Measurements from ENCODE around the gene MALAT1. TPM values are rescaled to one million over a fixed set of nuclear protein-coding genes. Genes with fewer than 3 reads are reported as not detected.
A peak's percentile ranks its signal among the peaks of the same experiment; 100 is the strongest.

Gene MALAT1
- total and polyA plus RNA-seq, 8 donors, result 251 to 5,615 (median 2,750) TPM

DNA sequence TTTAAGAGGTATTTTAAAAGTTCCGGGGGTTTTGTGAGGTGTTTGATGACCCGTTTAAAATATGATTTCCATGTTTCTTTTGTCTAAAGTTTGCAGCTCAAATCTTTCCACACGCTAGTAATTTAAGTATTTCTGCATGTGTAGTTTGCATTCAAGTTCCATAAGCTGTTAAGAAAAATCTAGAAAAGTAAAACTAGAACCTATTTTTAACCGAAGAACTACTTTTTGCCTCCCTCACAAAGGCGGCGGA lies 193 bp upstream of the MALAT1 start:
- 1% methylated on average over 6 of the region's 6 CpGs for WGBS, 2 donors
- intact Hi-C loops (cut with DNase I), result loop anchor here in 1 of 3 donors (2.0 kb wide), 1 partner anchor 76 kb away; the partner anchor contains the start of gene NEAT1
- ATAC-seq (no peak), DNase-seq (no peak), FAIRE-seq (no peak)
- peaks cover 28 to 32% (median 29%) of the 10 kb centered on the region in 3 donors for H3K4me1 ChIP-seq
- no peaks in the 10 kb centered on the region for H3K27me3 ChIP-seq
- H3K36me3 ChIP-seq, result peaks cover 0 to 24% (median 4%) of the 10 kb centered on the region in 3 donors
- H3K27ac ChIP-seq, result peak overlapping the region; percentile 96 to 99 (median 98)
- no peaks in the 10 kb centered on the region for H3K9me3 ChIP-seq
- no peak for TF ChIP-seq CTCF (IDR thresholded peaks at IDR 0.05)
- H3K4me3 ChIP-seq, result peak overlapping the region; percentile 46 to 81 (median 72)

DNA sequence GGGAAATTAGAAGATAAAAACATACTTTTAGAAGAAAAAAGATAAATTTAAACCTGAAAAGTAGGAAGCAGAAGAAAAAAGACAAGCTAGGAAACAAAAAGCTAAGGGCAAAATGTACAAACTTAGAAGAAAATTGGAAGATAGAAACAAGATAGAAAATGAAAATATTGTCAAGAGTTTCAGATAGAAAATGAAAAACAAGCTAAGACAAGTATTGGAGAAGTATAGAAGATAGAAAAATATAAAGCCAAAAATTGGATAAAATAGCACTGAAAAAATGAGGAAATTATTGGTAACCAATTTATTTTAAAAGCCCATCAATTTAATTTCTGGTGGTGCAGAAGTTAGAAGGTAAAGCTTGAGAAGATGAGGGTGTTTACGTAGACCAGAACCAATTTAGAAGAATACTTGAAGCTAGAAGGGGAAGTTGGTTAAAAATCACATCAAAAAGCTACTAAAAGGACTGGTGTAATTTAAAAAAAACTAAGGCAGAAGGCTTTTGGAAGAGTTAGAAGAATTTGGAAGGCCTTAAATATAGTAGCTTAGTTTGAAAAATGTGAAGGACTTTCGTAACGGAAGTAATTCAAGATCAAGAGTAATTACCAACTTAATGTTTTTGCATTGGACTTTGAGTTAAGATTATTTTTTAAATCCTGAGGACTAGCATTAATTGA lies 1.0 kb downstream of the MALAT1 start:
- no peak for DNase-seq
- peak overlapping the region; percentile 46 to 81 (median 72) for H3K4me3 ChIP-seq
- 0% methylated on average over 3 of the region's 3 CpGs for WGBS, 2 donors
- no peak for TF ChIP-seq CTCF (IDR thresholded peaks at IDR 0.05)
- peak overlapping the region; percentile 96 to 99 (median 98) for H3K27ac ChIP-seq
- ATAC-seq, result no peak
- FAIRE-seq, result no peak
- H3K4me1 ChIP-seq, result peaks cover 17 to 20% (median 17%) of the 10 kb centered on the region in 3 donors
- intact Hi-C loops (cut with DNase I), result loop anchor here in 2 of 3 donors (2.0 to 5.0 kb wide), 2 partner anchors 77 to 78 kb away; partner anchors contain the start of gene NEAT1 (in 2 of the 2)
- peaks cover 4 to 33% (median 10%) of the 10 kb centered on the region in 3 donors for H3K36me3 ChIP-seq
- H3K9me3 ChIP-seq, result no peaks in the 10 kb centered on the region
- H3K27me3 ChIP-seq, result no peaks in the 10 kb centered on the region

DNA sequence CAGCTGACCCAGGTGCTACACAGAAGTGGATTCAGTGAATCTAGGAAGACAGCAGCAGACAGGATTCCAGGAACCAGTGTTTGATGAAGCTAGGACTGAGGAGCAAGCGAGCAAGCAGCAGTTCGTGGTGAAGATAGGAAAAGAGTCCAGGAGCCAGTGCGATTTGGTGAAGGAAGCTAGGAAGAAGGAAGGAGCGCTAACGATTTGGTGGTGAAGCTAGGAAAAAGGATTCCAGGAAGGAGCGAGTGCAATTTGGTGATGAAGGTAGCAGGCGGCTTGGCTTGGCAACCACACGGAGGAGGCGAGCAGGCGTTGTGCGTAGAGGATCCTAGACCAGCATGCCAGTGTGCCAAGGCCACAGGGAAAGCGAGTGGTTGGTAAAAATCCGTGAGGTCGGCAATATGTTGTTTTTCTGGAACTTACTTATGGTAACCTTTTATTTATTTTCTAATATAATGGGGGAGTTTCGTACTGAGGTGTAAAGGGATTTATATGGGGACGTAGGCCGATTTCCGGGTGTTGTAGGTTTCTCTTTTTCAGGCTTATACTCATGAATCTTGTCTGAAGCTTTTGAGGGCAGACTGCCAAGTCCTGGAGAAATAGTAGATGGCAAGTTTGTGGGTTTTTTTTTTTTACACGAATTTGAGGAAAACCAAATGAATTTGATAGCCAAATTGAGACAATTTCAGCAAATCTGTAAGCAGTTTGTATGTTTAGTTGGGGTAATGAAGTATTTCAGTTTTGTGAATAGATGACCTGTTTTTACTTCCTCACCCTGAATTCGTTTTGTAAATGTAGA lies 1.7 kb downstream of the MALAT1 start:
- Histone ChIP-seq H3K27ac (peak overlapping the region; percentile 96 to 99 (median 98)), H3K27me3 (no peaks in the 10 kb centered on the region), H3K9me3 (no peaks in the 10 kb centered on the region), H3K4me1 (peaks cover 14 to 20% (median 17%) of the 10 kb centered on the region in 3 donors), H3K4me3 (peak overlapping the region; percentile 46 to 81 (median 72)), H3K36me3 (peaks cover 4 to 40% (median 17%) of the 10 kb centered on the region in 3 donors)
- intact Hi-C loops (cut with DNase I), result loop anchor here in 1 of 3 donors (5.0 kb wide), 1 partner anchor 78 kb away; the partner anchor contains the start of gene NEAT1
- FAIRE-seq, result no peak
- ATAC-seq, result no peak
- peak in 5 of 6 donors; percentile 48 to 80 (median 66) for DNase-seq
- no peak for TF ChIP-seq CTCF (IDR thresholded peaks at IDR 0.05)
- WGBS, 2 donors, result 0% methylated on average over 20 of the region's 20 CpGs

- intact Hi-C loops (cut with DNase I), result loop anchor here in 1 of 3 donors (5.0 kb wide), 1 partner anchor 79 kb away; the partner anchor contains the start of gene NEAT1
- Histone ChIP-seq H3K27me3 (no peaks in the 10 kb centered on the region), H3K9me3 (no peaks in the 10 kb centered on the region), H3K4me3 (peak overlapping the region; percentile 46 to 81 (median 72)), H3K36me3 (peaks cover 4 to 45% (median 22%) of the 10 kb centered on the region in 3 donors), H3K4me1 (peaks cover 10 to 20% (median 18%) of the 10 kb centered on the region in 3 donors), H3K27ac (peak overlapping the region; percentile 96 to 99 (median 98))
- TF ChIP-seq CTCF (IDR thresholded peaks at IDR 0.05), result no peak
- no peak for ATAC-seq
- WGBS, 2 donors, result 0% methylated on average over 2 of the region's 2 CpGs
- DNase-seq, result no peak
- FAIRE-seq, result no peak
Observed at GRCh38 chr11:65501186-65501471, 2.3 kb downstream of the MALAT1 start.

Data from pancreas (tissue), 10 donors.